Measurements from ENCODE around the gene VAPB. TPM values are rescaled to one million over a fixed set of nuclear protein-coding genes. Genes with fewer than 3 reads are reported as not detected.

Gene VAPB
- 10 to 100 TPM; 49.7 to 52.9 TPM for total RNA-seq
- 10 to 100 TPM; 36.3 to 48.8 (median 42.3) TPM for polyA plus RNA-seq (ENCODE audit: insufficient read length in 6 of 6)
- long read RNA-seq, donor 1, full-length matches to known transcripts, result 15 of 15 reads
- long read RNA-seq, donor 1, partial matches to known transcripts, result 0 of 15 reads
- long read RNA-seq, donor 1, other reads (novel, unspliced or antisense), result 0 of 15 reads
- long read RNA-seq, donor 2, full-length matches to known transcripts, result 9 of 9 reads
- long read RNA-seq, donor 2, partial matches to known transcripts, result 0 of 9 reads
- long read RNA-seq, donor 2, other reads (novel, unspliced or antisense), result 0 of 9 reads
- long read RNA-seq, donor 3, full-length matches to known transcripts, result 15 of 15 reads
- long read RNA-seq, donor 3, partial matches to known transcripts, result 0 of 15 reads
- long read RNA-seq, donor 3, other reads (novel, unspliced or antisense), result 0 of 15 reads
- long read RNA-seq, donor 4, full-length matches to known transcripts, result 1 of 1 reads
- long read RNA-seq, donor 4, partial matches to known transcripts, result 0 of 1 reads
- long read RNA-seq, donor 4, other reads (novel, unspliced or antisense), result 0 of 1 reads
- long read RNA-seq, donor 5, full-length matches to known transcripts, result 15 of 15 reads
- long read RNA-seq, donor 5, partial matches to known transcripts, result 0 of 15 reads
- long read RNA-seq, donor 5, other reads (novel, unspliced or antisense), result 0 of 15 reads
- long read RNA-seq, donor 6, full-length matches to known transcripts, result 13 of 13 reads
- long read RNA-seq, donor 6, partial matches to known transcripts, result 0 of 13 reads
- long read RNA-seq, donor 6, other reads (novel, unspliced or antisense), result 0 of 13 reads
- long read RNA-seq, donor 7, partial matches to known transcripts, result 0 of 1 reads
- long read RNA-seq, donor 7, other reads (novel, unspliced or antisense), result 0 of 1 reads
- long read RNA-seq, donor 8, full-length matches to known transcripts, result 10 of 59 reads
- long read RNA-seq, donor 8, partial matches to known transcripts, result 49 of 59 reads
- long read RNA-seq, donor 8, other reads (novel, unspliced or antisense), result 0 of 59 reads
- long read RNA-seq, donor 9, result 0 reads
- long read RNA-seq, donor 10, full-length matches to known transcripts, result 1 of 1 reads
- long read RNA-seq, donor 10, partial matches to known transcripts, result 0 of 1 reads
- long read RNA-seq, donor 10, other reads (novel, unspliced or antisense), result 0 of 1 reads
- long read RNA-seq, donor 11, full-length matches to known transcripts, result 19 of 19 reads
- long read RNA-seq, donor 11, partial matches to known transcripts, result 0 of 19 reads
- long read RNA-seq, donor 11, other reads (novel, unspliced or antisense), result 0 of 19 reads
- long read RNA-seq, donor 12, full-length matches to known transcripts, result 10 of 10 reads
- long read RNA-seq, donor 12, partial matches to known transcripts, result 0 of 10 reads
- long read RNA-seq, donor 12, other reads (novel, unspliced or antisense), result 0 of 10 reads

- intact Hi-C loops (cut with DNase I), result no loop called here
- peak within 1 kb of the TSS; percentile 88 to 90 for H3K27ac ChIP-seq
- ATAC-seq (peak; percentile 99), DNase-seq (peak; percentile 92 to 99 (median 97))
- peaks cover 17 to 44% of the 10 kb centered on the region in 2 donors for H3K4me1 ChIP-seq
- H3K36me3 ChIP-seq, result peaks cover 0 to 14% of the 10 kb centered on the region in 2 donors
- H3K4me3 ChIP-seq, result peak within 1 kb of the TSS; percentile 73 to 90
- H3K27me3 ChIP-seq, result no peaks in the 10 kb centered on the region
- no peaks in the 10 kb centered on the region for H3K9me3 ChIP-seq
- TF ChIP-seq CTCF (IDR thresholded peaks at IDR 0.05), result no peak
Measured at GRCh38 chr20:58388882-58389323, at the start of gene VAPB. Gene VAPB (plus strand): TSS chr20:58389229. CDS start chr20:58389460, 231 bp downstream.

GRCh38 chr20:58339741-58340140, 49.3 kb upstream of the VAPB start:
- H3K4me1 ChIP-seq, result peaks cover 0 to 3% of the 10 kb centered on the region in 2 donors
- no peak for TF ChIP-seq CTCF (IDR thresholded peaks at IDR 0.05)
- no peak overlapping the region for H3K27ac ChIP-seq
- H3K36me3 ChIP-seq, result peaks cover 0 to 7% of the 10 kb centered on the region in 2 donors
- no peaks in the 10 kb centered on the region for H3K27me3 ChIP-seq
- DNase-seq, result no peak
- H3K9me3 ChIP-seq, result no peaks in the 10 kb centered on the region
- no peak overlapping the region for H3K4me3 ChIP-seq
- intact Hi-C loops (cut with DNase I), result no loop called here
- ATAC-seq, result no peak

- intact Hi-C loops (cut with DNase I), result no loop called here
- no peak overlapping the region for H3K4me3 ChIP-seq
- peaks cover 0 to 3% of the 10 kb centered on the region in 2 donors for H3K4me1 ChIP-seq
- H3K9me3 ChIP-seq, result no peaks in the 10 kb centered on the region
- DNase-seq, result no peak
- H3K36me3 ChIP-seq, result peaks cover 0 to 7% of the 10 kb centered on the region in 2 donors
- no peak for ATAC-seq
- no peaks in the 10 kb centered on the region for H3K27me3 ChIP-seq
- H3K27ac ChIP-seq, result no peak overlapping the region
- TF ChIP-seq CTCF (IDR thresholded peaks at IDR 0.05), result no peak
Measured at GRCh38 chr20:58340151-58340550, 48.9 kb upstream of the VAPB start.

DNA sequence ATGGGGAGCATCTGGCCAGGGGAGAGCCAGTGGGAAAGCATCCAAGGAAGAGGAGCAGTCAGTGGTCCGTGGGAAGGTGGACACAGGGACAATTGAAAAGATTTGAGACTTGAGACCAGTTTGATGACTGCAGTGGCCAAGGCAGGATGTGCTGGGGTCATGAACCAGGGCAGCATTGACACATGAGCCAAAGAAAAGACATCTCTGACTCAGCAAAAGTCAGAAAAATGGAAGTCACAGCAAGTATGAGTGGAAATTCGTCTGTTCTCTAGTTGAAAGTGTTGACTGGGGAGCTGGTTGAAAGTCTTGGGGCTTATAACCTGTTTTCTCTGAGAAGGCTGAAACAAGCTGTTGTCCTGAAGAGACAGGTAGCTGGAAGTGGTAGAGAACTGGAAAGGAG, 48.2 kb upstream of the VAPB start:
- H3K4me3 ChIP-seq, result no peak overlapping the region
- peaks cover 0 to 14% of the 10 kb centered on the region in 2 donors for H3K36me3 ChIP-seq
- no peak overlapping the region for H3K27ac ChIP-seq
- H3K9me3 ChIP-seq, result no peaks in the 10 kb centered on the region
- no peak for DNase-seq
- H3K27me3 ChIP-seq, result no peaks in the 10 kb centered on the region
- peaks cover 0 to 3% of the 10 kb centered on the region in 2 donors for H3K4me1 ChIP-seq
- intact Hi-C loops (cut with DNase I), result no loop called here
- no peak for ATAC-seq
- no peak for TF ChIP-seq CTCF (IDR thresholded peaks at IDR 0.05)

Data from left lung (tissue), 14 donors.